Thymus (tissue), 14 donors: ENCODE data around the gene PPP4R1. TPM values are rescaled to one million over a fixed set of nuclear protein-coding genes. Genes with fewer than 3 reads are reported as not detected.

Source experiments
- DNase-seq, 9 donors: peaks; one replicate each; pipeline ENCODE4 v3.0.0-alpha.2; 2013; ENCODE audit warnings: low spot score in 9 of 9, low read depth in 6 of 9, missing footprints in 1 of 9
- H3K27ac ChIP-seq, 2 donors: one replicate each; pipeline ENCODE4 v1.5.1; 2013; ENCODE audit warnings: control low read depth in 1 of 2, low read depth in 1 of 2, low read length in 1 of 2, mild to moderate bottlenecking in 1 of 2, moderate library complexity in 1 of 2
- H3K27me3 ChIP-seq, 2 donors: one replicate each; pipeline ENCODE4 v1.5.1; 2013; ENCODE audit warnings: low read length in 1 of 2; ENCODE audit not compliant: control insufficient read depth in 2 of 2, insufficient read depth in 1 of 2
- H3K36me3 ChIP-seq, 2 donors: one replicate each; pipeline ENCODE4 v1.5.1; 2013; ENCODE audit warnings: low read length in 1 of 2, mild to moderate bottlenecking in 1 of 2, moderate library complexity in 1 of 2; ENCODE audit not compliant: control insufficient read depth in 2 of 2, insufficient read depth in 2 of 2
- H3K4me1 ChIP-seq, 2 donors: one replicate each; pipeline ENCODE4 v1.5.1; 2013; ENCODE audit warnings: low read length in 2 of 2; ENCODE audit not compliant: control insufficient read depth in 2 of 2, insufficient read depth in 2 of 2
- H3K4me3 ChIP-seq, 2 donors: one replicate each; pipeline ENCODE4 v1.5.1; 2013; ENCODE audit warnings: low read length in 2 of 2, control low read depth in 1 of 2, mild to moderate bottlenecking in 1 of 2
- H3K9me3 ChIP-seq, 2 donors: one replicate each; pipeline ENCODE4 v1.5.1; 2013; ENCODE audit warnings: low read length in 1 of 2, mild to moderate bottlenecking in 1 of 2; ENCODE audit not compliant: control insufficient read depth in 2 of 2, insufficient read depth in 1 of 2
- WGBS: extraction: QIAGEN DNeasy Blood & Tissue Kit; methylation state at CpG from one replicate; pipeline ENCODE4 v1.1.7; 2013; 5-methylcytosine and 5-hydroxymethylcytosine counted together
- long read RNA-seq, 10 donors: transcript quantifications; one replicate each; lab custom pipeline, GENCODE V29; 2026
- polyA plus RNA-seq: library from polyadenylated mRNA; stranded (reverse); fragments of 200-250 nt; gene quantifications from one replicate; pipeline ENCODE4 v1.2.3, GENCODE V29; 2013
- total RNA-seq: library from RNA; stranded (reverse); fragments of 120-200 nt; gene quantifications from one replicate; pipeline ENCODE4 v1.2.4, GENCODE V29; 2013
- donor health status: healthy.

PPP4R1 gene
- total RNA-seq (44.5 TPM), polyA plus RNA-seq (26.8 TPM)
- long read RNA-seq, donor 1: 0 reads
- long read RNA-seq, donor 2, partial matches to known transcripts: 5 of 13 reads
- long read RNA-seq, donor 2, other reads (novel, unspliced or antisense): 0 of 13 reads
- long read RNA-seq, donor 3, partial matches to known transcripts: 0 of 6 reads
- long read RNA-seq, donor 3, other reads (novel, unspliced or antisense): 0 of 6 reads
- long read RNA-seq, donor 4: 0 reads
- long read RNA-seq, donor 5, transcript PPP4R1-202 (20 exons, 3,885 nt): major isoform, 5 of 7 reads
- long read RNA-seq, donor 5, partial matches to known transcripts: 0 of 7 reads
- long read RNA-seq, donor 5, other reads (novel, unspliced or antisense): 0 of 7 reads
- long read RNA-seq, donor 6, partial matches to known transcripts: 5 of 8 reads
- long read RNA-seq, donor 6, other reads (novel, unspliced or antisense): 0 of 8 reads
- long read RNA-seq, donor 7, partial matches to known transcripts: 0 of 4 reads
- long read RNA-seq, donor 7, other reads (novel, unspliced or antisense): 0 of 4 reads
- long read RNA-seq, donor 8: 0 reads
- long read RNA-seq, donor 9, partial matches to known transcripts: 0 of 2 reads
- long read RNA-seq, donor 9, other reads (novel, unspliced or antisense): 0 of 2 reads
- long read RNA-seq, donor 10, partial matches to known transcripts: 0 of 3 reads
- long read RNA-seq, donor 10, other reads (novel, unspliced or antisense): 0 of 3 reads

- peaks cover 4 to 12% of the 10 kb centered on the region in 2 donors for H3K36me3 ChIP-seq
- peaks cover 2 to 13% of the 10 kb centered on the region in 2 donors for H3K4me1 ChIP-seq
- under 1% methylated on average over 104 of the region's 127 CpGs for WGBS
- peak within 1 kb of the TSS; percentile 72 to 98 for H3K4me3 ChIP-seq
- peak in 8 of 9 donors; percentile 30 to 85 (median 60) for DNase-seq
- no peaks in the 10 kb centered on the region for H3K27me3 ChIP-seq
- H3K27ac ChIP-seq: peak within 1 kb of the TSS; percentile 64 to 89
- H3K9me3 ChIP-seq: no peaks in the 10 kb centered on the region
Observed at GRCh38 chr18:9614401-9615279, at the start of gene PPP4R1. Gene PPP4R1, minus strand, starts transcription at chr18:9614559. Its CDS starts 75 bp downstream, at chr18:9614484.

- Histone ChIP-seq H3K27me3 (no peaks in the 10 kb centered on the region), H3K36me3 (no peaks in the 10 kb centered on the region), H3K9me3 (no peaks in the 10 kb centered on the region), H3K4me3 (no peak overlapping the region), H3K27ac (no peak overlapping the region), H3K4me1 (no peaks in the 10 kb centered on the region)
- WGBS: 95% methylated on average over 8 of the region's 8 CpGs
- DNase-seq: no peak
Observed at GRCh38 chr18:9663377-9663776, 49.0 kb upstream of the PPP4R1 start.

DNA sequence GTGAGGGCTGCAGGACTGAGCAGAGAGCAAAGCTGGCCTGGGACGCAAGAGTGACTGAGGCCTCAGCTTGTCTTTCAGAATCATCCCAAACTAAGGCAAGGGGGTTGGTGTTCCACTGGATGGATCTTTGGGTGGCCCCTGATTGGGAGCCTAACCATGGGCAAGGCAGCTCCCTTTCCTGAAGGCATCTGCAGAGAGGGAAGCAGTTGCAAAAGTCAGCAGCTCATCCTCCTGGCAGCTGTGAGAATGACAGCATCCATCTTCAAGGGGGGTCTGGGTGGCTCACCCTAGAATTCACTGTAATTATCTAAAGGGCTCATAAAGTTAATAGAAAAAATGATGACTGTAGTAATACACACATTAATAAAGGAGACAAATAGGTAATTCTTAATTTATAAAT is 47.2 kb upstream of the PPP4R1 start:
- Histone ChIP-seq H3K4me3 (no peak overlapping the region), H3K27me3 (no peaks in the 10 kb centered on the region), H3K4me1 (no peaks in the 10 kb centered on the region), H3K27ac (no peak overlapping the region), H3K36me3 (no peaks in the 10 kb centered on the region), H3K9me3 (no peaks in the 10 kb centered on the region)
- WGBS: 98% methylated on average over 1 of the region's 1 CpG
- no peak for DNase-seq

DNA sequence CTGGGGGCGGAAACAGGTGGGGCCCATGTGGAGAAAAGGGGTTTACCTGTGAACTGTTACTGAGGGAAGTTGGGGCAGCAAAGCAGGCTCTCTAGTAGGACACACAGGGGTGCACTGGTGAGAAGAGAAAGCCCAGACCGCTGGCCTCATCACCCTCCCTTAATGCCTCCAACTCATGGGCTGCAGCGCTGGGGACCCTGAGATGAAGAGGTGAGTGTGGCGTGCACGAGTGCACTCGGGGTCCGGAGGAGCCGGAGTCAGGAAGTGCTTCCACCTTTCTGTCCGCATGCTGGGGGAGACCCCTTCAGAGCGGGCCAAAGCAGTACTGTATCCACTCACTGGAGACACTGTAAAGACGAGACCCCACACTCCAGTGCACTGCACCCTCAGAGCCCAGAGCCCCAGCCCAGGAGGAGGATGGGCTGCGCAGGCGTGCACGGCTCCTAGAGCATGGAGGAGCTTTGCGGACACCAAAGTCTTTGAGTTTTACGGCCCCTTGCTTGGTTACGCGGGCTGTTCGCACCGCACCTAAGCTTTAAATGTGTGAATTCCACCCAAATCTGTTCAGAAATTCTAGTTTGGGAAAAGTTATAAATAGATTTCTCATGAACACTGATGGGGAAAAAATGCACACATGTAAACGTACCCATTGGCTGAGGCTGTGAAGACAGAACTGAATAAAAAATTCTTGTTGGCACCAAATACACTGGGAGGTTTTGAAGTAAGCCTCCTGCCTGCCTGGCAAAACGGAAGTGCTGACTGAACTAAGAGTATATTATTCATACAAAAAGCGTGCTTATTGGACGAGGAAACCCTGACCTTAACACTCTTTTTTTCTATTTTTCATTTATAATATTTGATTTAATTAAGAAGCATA is 45.4 kb upstream of the PPP4R1 start:
- H3K4me1 ChIP-seq: no peaks in the 10 kb centered on the region
- H3K4me3 ChIP-seq: no peak overlapping the region
- H3K9me3 ChIP-seq: no peaks in the 10 kb centered on the region
- H3K27me3 ChIP-seq: no peaks in the 10 kb centered on the region
- H3K36me3 ChIP-seq: no peaks in the 10 kb centered on the region
- 97% methylated on average over 24 of the region's 24 CpGs for WGBS
- H3K27ac ChIP-seq: no peak overlapping the region
- DNase-seq: no peak

DNA sequence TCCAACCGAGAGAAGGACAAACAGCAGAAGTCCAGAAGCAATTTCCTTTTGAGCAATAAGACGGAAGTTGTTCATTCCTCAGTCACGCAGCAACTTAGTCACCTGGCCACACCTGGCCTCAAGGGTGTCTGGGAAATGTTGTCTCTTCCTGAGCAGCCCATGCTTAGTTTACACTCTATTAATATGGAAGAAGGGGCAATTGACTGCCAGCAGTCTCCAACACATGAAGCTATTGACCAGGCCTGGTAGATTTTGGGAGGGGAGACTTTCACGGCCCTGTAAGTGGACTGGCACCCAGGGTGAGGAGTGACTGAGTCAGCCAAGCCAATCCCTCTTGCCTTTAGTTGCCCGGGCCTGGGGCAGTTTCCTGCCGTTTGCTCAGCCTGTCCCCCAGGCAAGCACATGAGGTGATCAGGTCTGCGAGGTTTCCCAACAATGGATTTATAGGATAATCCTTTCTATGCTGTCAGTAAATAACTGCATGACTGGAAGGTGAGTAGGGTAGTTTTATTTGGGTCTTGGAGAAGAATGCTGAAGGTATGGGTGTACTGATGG is 43.8 kb upstream of the PPP4R1 start:
- Histone ChIP-seq H3K27me3 (no peaks in the 10 kb centered on the region), H3K4me3 (no peak overlapping the region), H3K27ac (no peak overlapping the region), H3K4me1 (no peaks in the 10 kb centered on the region), H3K36me3 (no peaks in the 10 kb centered on the region), H3K9me3 (no peaks in the 10 kb centered on the region)
- DNase-seq: no peak
- WGBS: 97% methylated on average over 7 of the region's 7 CpGs

DNA sequence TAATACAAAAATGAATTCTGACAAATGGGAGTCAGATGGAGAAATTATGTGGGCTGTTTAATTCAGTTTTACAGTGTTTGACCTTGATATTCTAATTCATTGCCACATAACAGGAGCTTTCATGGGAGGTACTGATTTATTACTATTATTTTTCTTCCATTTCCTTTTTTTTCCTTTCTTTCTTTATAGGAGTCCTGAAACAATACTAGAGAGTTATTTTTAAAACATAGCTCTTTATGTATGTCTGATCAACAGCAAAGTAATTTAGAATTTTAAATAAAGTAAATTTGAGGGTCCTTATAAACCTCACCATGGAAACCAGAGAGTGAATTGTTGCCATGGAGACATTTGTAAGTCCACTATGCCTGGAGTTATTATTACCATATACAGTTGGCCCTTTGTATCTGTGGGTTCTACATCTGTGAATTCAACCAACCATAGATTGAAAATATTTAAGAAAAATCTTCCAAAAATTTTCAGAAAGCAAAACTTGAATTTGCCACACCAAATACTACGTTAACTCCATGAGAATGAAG is 40.9 kb upstream of the PPP4R1 start:
- Histone ChIP-seq H3K27ac (no peak overlapping the region), H3K4me1 (no peaks in the 10 kb centered on the region)

GRCh38 chr18:9653390-9653789 is 39.0 kb upstream of the PPP4R1 start:
- WGBS: 96% methylated on average over 5 of the region's 5 CpGs
- H3K4me3 ChIP-seq: no peak overlapping the region
- H3K27ac ChIP-seq: no peak overlapping the region
- no peak for DNase-seq
- H3K4me1 ChIP-seq: no peaks in the 10 kb centered on the region
- peaks cover 0 to 4% of the 10 kb centered on the region in 2 donors for H3K9me3 ChIP-seq
- H3K27me3 ChIP-seq: no peaks in the 10 kb centered on the region
- H3K36me3 ChIP-seq: no peaks in the 10 kb centered on the region

More for the DNA sequence above, 40.9 kb upstream of the PPP4R1 start:
- H3K27me3 ChIP-seq: no peaks in the 10 kb centered on the region
- no peak overlapping the region for H3K4me3 ChIP-seq
- no peaks in the 10 kb centered on the region for H3K36me3 ChIP-seq
- H3K9me3 ChIP-seq: peaks cover 0 to 4% of the 10 kb centered on the region in 2 donors
- DNase-seq: no peak
- WGBS: 95% methylated on average over 1 of the region's 1 CpG

DNA sequence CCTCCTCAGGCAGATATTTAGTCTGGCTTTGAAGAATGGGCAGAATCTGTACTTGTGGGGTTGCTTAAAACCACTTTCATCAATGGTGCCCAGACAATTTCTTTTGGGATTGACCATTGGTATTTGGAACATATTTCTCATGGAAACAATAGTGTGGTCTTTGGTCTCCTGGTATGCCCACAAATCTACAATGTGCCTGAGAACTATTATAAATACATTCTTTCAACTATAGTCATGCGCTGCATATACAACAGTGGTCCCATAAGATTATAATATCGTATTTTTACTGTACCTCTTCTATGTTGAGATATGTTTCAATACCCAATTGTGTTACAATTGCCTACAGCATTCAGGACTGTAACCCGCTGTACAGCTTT is 34.8 kb upstream of the PPP4R1 start:
- Histone ChIP-seq H3K36me3 (no peaks in the 10 kb centered on the region), H3K27me3 (no peaks in the 10 kb centered on the region), H3K4me3 (no peak overlapping the region), H3K4me1 (no peaks in the 10 kb centered on the region), H3K9me3 (peaks cover 0 to 4% of the 10 kb centered on the region in 2 donors), H3K27ac (no peak overlapping the region)
- WGBS: 98% methylated on average over 3 of the region's 3 CpGs
- DNase-seq: no peak
